ENCODE measurements around the gene CDH24. TPM values are rescaled to one million over a fixed set of nuclear protein-coding genes. Genes with fewer than 3 reads are reported as not detected.
A peak's percentile ranks its signal among the peaks of the same experiment; 100 is the strongest.

CDH24 gene
- total and polyA plus RNA-seq, 2 of the 13 experiments (the other 11 are each of a cell fraction or from before 2014, with no cell fraction given): 0.69 to 0.99 TPM

GRCh38 chr14:23056956-23057756, at the start of gene CDH24 (continued):
- TF ChIP-seq RNF219 (CRISPR knock-in tag; IDR thresholded peaks at IDR 0.05) (no peak), MTA1 (CRISPR knock-in tag; IDR thresholded peaks at IDR 0.05; ENCODE audit: borderline replicate concordance) (no peak), ZNF326 (CRISPR knock-in tag; IDR thresholded peaks at IDR 0.05; ENCODE audit: borderline replicate concordance) (no peak), SALL2 (CRISPR knock-in tag; IDR thresholded peaks at IDR 0.05) (0 out of 2 replicates have a peak, but pooled peaks have one; percentile 5), BCLAF1 (IDR thresholded peaks at IDR 0.05) (no peak), ZNF136 (CRISPR knock-in tag; IDR thresholded peaks at IDR 0.05; ENCODE audit: low read depth) (0 out of 2 replicates have a peak, but pooled peaks have one; percentile 17), HMG20A (CRISPR knock-in tag; IDR thresholded peaks at IDR 0.05; ENCODE audit: borderline replicate concordance) (no peak), ZNF740 (CRISPR knock-in tag; IDR thresholded peaks at IDR 0.05) (0 out of 2 replicates have a peak, but pooled peaks have one; percentile 14), U2AF1 (optimal IDR thresholded peaks at IDR 0.05; ENCODE audit: low read depth, low read length) (peak; percentile 4), ZNF234 (CRISPR knock-in tag; conservative IDR thresholded peaks at IDR 0.05) (no peak), ZBTB10 (CRISPR knock-in tag; IDR thresholded peaks at IDR 0.05; ENCODE audit: borderline replicate concordance) (no peak), SP4 (CRISPR knock-in tag; IDR thresholded peaks at IDR 0.05) (peak; percentile 8; the same call in 1 of the 2 replicates), SMC3 (IDR thresholded peaks at IDR 0.05; ENCODE audit: low read length) (no peak), NFE2L1 (CRISPR knock-in tag; IDR thresholded peaks at IDR 0.05; ENCODE audit: borderline replicate concordance) (no peak), ZBTB7A (CRISPR knock-in tag; IDR thresholded peaks at IDR 0.05) (peak; percentile 49; the same call in 1 of the 2 replicates), ZBTB44 (CRISPR knock-in tag; IDR thresholded peaks at IDR 0.05) (no peak), TFDP2 (CRISPR knock-in tag; IDR thresholded peaks at IDR 0.05) (peak; percentile 13; the same call in 1 of the 2 replicates)
